Astrocyte (in vitro differentiated cells and primary cell): ENCODE measurements around the gene KCNN3. TPM values are rescaled to one million over a fixed set of nuclear protein-coding genes. Genes with fewer than 3 reads are reported as not detected.

Source experiments
- DNase-seq: peaks from one replicate; pipeline ENCODE4 v3.0.0-alpha.2; 2010; ENCODE audit warnings: low read depth
- FAIRE-seq: peaks from 2 replicates; lab custom pipeline; 2011; peaks lifted over from hg19 to GRCh38; lab: Jason Lieb, UNC
- H2AFZ ChIP-seq: 2 replicates; pipeline ENCODE4 v1.6.0; 2012; ENCODE audit warnings: low read depth, low read length, inconsistent platforms
- H3K27ac ChIP-seq: 2 replicates; pipeline ENCODE4 v1.5.1; 2011; ENCODE audit warnings: low read depth, low read length, inconsistent platforms
- H3K27me3 ChIP-seq: 2 replicates; pipeline ENCODE4 v1.6.0; 2011; ENCODE audit warnings: low read length, inconsistent platforms; ENCODE audit not compliant: insufficient read depth
- H3K36me3 ChIP-seq: 2 replicates; pipeline ENCODE4 v1.5.1; 2011; ENCODE audit warnings: low read length, inconsistent platforms; ENCODE audit not compliant: insufficient read depth
- H3K4me1 ChIP-seq: 2 replicates; pipeline ENCODE4 v1.5.1; 2011; ENCODE audit warnings: low read length, inconsistent platforms; ENCODE audit not compliant: insufficient read depth
- H3K4me2 ChIP-seq: 2 replicates; pipeline ENCODE4 v1.6.0; 2012; ENCODE audit warnings: low read length, inconsistent platforms
- H3K4me3 ChIP-seq: 2 replicates; pipeline ENCODE4 v1.5.1; 2011; ENCODE audit warnings: low read depth, mild to moderate bottlenecking, low read length, inconsistent platforms; ENCODE audit not compliant: insufficient read depth
- H3K79me2 ChIP-seq: 2 replicates; pipeline ENCODE4 v1.6.0; 2012; ENCODE audit warnings: mild to moderate bottlenecking, low read length, inconsistent platforms; ENCODE audit not compliant: insufficient read depth
- H3K9ac ChIP-seq: 2 replicates; pipeline ENCODE4 v1.6.0; 2012; ENCODE audit warnings: mild to moderate bottlenecking, low read length, inconsistent platforms
- H3K9me3 ChIP-seq: 2 replicates; pipeline ENCODE4 v1.5.1; 2012; ENCODE audit warnings: low read depth, mild to moderate bottlenecking, low read length, inconsistent platforms; ENCODE audit not compliant: insufficient read depth
- H4K20me1 ChIP-seq: 2 replicates; pipeline ENCODE4 v1.6.0; 2012; ENCODE audit warnings: low read length, inconsistent platforms; ENCODE audit not compliant: insufficient read depth
- H3K27ac Mint-ChIP-seq: one replicate; pipeline ENCODE4 v1.8.0; 2021; ENCODE audit warnings: mild to moderate bottlenecking, mixed read lengths; ENCODE audit not compliant: unreplicated experiment
- H3K27me3 Mint-ChIP-seq: one replicate; pipeline ENCODE4 v1.8.0; 2021; ENCODE audit warnings: low read depth, mixed read lengths; ENCODE audit not compliant: unreplicated experiment
- H3K36me3 Mint-ChIP-seq: one replicate; pipeline ENCODE4 v1.8.0; 2021; ENCODE audit warnings: low read depth, mixed read lengths; ENCODE audit not compliant: unreplicated experiment
- H3K4me1 Mint-ChIP-seq: one replicate; pipeline ENCODE4 v1.8.0; 2021; ENCODE audit warnings: low read depth, mixed read lengths; ENCODE audit not compliant: unreplicated experiment
- H3K4me3 Mint-ChIP-seq: one replicate; pipeline ENCODE4 v1.8.0; 2021; ENCODE audit warnings: mild to moderate bottlenecking, moderate library complexity, mixed read lengths; ENCODE audit not compliant: unreplicated experiment
- H3K9me3 Mint-ChIP-seq: one replicate; pipeline ENCODE4 v1.8.0; 2021; ENCODE audit warnings: mild to moderate bottlenecking, mixed read lengths; ENCODE audit not compliant: unreplicated experiment
- CTCF ChIP-seq: IDR thresholded peaks from 2 replicates; pipeline ENCODE4 v1.5.1; 2011; ENCODE audit warnings: low read depth, mild to moderate bottlenecking, inconsistent platforms, low read length, moderate library complexity; ENCODE audit not compliant: insufficient read depth
- EZH2 ChIP-seq: IDR thresholded peaks from 2 replicates; pipeline ENCODE4 v1.6.1; 2012; ENCODE audit warnings: mild to moderate bottlenecking, low read length, inconsistent platforms; ENCODE audit not compliant: insufficient read depth
- total RNA-seq: library from RNA; stranded (reverse); gene quantifications from 2 replicates; pipeline ENCODE4 v1.2.1, GENCODE V29; 2021

The KCNN3 gene
- total RNA-seq, 1 donor from 2014 or later = 0.66 TPM

- H3K27ac Mint-ChIP-seq = no peak overlapping the region
- H3K9me3 Mint-ChIP-seq = no peaks in the 10 kb centered on the region
- H3K4me3 Mint-ChIP-seq = no peak overlapping the region
- no peak for FAIRE-seq
- H3K27me3 ChIP-seq = peaks cover 2% of the 10 kb centered on the region
- peaks cover 6% of the 10 kb centered on the region for H3K4me1 Mint-ChIP-seq
- no peak overlapping the region for H3K4me2 ChIP-seq
- DNase-seq = no peak
- no peak overlapping the region for H3K4me3 ChIP-seq
- H2AFZ ChIP-seq = no peak overlapping the region
- H3K9ac ChIP-seq = no peak overlapping the region
- TF ChIP-seq EZH2 = no peak
- no peak for TF ChIP-seq CTCF
- no peaks in the 10 kb centered on the region for H3K4me1 ChIP-seq
- H3K27ac ChIP-seq = no peak overlapping the region
- peaks cover 6% of the 10 kb centered on the region for H4K20me1 ChIP-seq
- peaks cover 20% of the 10 kb centered on the region for H3K27me3 Mint-ChIP-seq
- no peaks in the 10 kb centered on the region for H3K79me2 ChIP-seq
- no peaks in the 10 kb centered on the region for H3K9me3 ChIP-seq
- H3K36me3 ChIP-seq = no peaks in the 10 kb centered on the region
- no peaks in the 10 kb centered on the region for H3K36me3 Mint-ChIP-seq
These were observed 153.2 kb downstream of the KCNN3 start for GRCh38 chr1:154716614-154717527.

- H3K27ac Mint-ChIP-seq = no peak overlapping the region
- FAIRE-seq = no peak
- H3K36me3 Mint-ChIP-seq = no peaks in the 10 kb centered on the region
- peaks cover 8% of the 10 kb centered on the region for H3K4me1 Mint-ChIP-seq
- Histone ChIP-seq H3K36me3 (no peaks in the 10 kb centered on the region), H2AFZ (no peak overlapping the region), H3K27ac (no peak overlapping the region), H3K4me2 (no peak overlapping the region), H3K4me1 (no peaks in the 10 kb centered on the region), H3K27me3 (peaks cover 3% of the 10 kb centered on the region), H3K9me3 (no peaks in the 10 kb centered on the region), H3K9ac (no peak overlapping the region), H3K4me3 (no peak overlapping the region), H4K20me1 (peaks cover 6% of the 10 kb centered on the region), H3K79me2 (no peaks in the 10 kb centered on the region)
- no peaks in the 10 kb centered on the region for H3K9me3 Mint-ChIP-seq
- TF ChIP-seq CTCF (no peak), EZH2 (no peak)
- peaks cover 21% of the 10 kb centered on the region for H3K27me3 Mint-ChIP-seq
- no peak overlapping the region for H3K4me3 Mint-ChIP-seq
- no peak for DNase-seq
These were observed 154.1 kb downstream of the KCNN3 start for GRCh38 chr1:154716011-154716410.

- no peaks in the 10 kb centered on the region for H3K36me3 ChIP-seq
- no peak overlapping the region for H3K27ac Mint-ChIP-seq
- no peak overlapping the region for H3K4me3 ChIP-seq
- no peak overlapping the region for H3K4me2 ChIP-seq
- no peak overlapping the region for H2AFZ ChIP-seq
- no peak overlapping the region for H3K4me3 Mint-ChIP-seq
- H3K4me1 ChIP-seq = no peaks in the 10 kb centered on the region
- peaks cover 8% of the 10 kb centered on the region for H3K4me1 Mint-ChIP-seq
- peaks cover 3% of the 10 kb centered on the region for H3K27me3 ChIP-seq
- H3K79me2 ChIP-seq = no peaks in the 10 kb centered on the region
- H3K9me3 Mint-ChIP-seq = no peaks in the 10 kb centered on the region
- TF ChIP-seq CTCF (no peak), EZH2 (no peak)
- H3K27ac ChIP-seq = no peak overlapping the region
- FAIRE-seq = no peak
- H3K9ac ChIP-seq = no peak overlapping the region
- H4K20me1 ChIP-seq = peaks cover 6% of the 10 kb centered on the region
- H3K27me3 Mint-ChIP-seq = peaks cover 17% of the 10 kb centered on the region
- no peaks in the 10 kb centered on the region for H3K36me3 Mint-ChIP-seq
- DNase-seq = no peak
- no peaks in the 10 kb centered on the region for H3K9me3 ChIP-seq
These were observed 154.7 kb downstream of the KCNN3 start for GRCh38 chr1:154715385-154715784.
